Immature natural killer cell (primary cell): ENCODE results near the gene ZFAND5. TPM values are rescaled to one million over a fixed set of nuclear protein-coding genes. Genes with fewer than 3 reads are reported as not detected.

Experiments
- DNase-seq, 3 donors: peaks; one replicate each; pipeline ENCODE4 v3.0.0; 2022; ENCODE audit warnings: mixed read lengths in 1 of 3
- H3K27ac Mint-ChIP-seq, 6 donors: one replicate each; pipeline ENCODE4 v1.8.0; 2020; ENCODE audit warnings: mixed read lengths in 6 of 6, mild to moderate bottlenecking in 5 of 6, inconsistent platforms in 4 of 6, moderate library complexity in 3 of 6
- H3K27me3 Mint-ChIP-seq, 3 donors: one replicate each; pipeline ENCODE4 v1.8.0; 2020 to 2021; ENCODE audit warnings: low read depth in 3 of 3, mild to moderate bottlenecking in 3 of 3, mixed read lengths in 3 of 3, moderate library complexity in 3 of 3, inconsistent platforms in 1 of 3
- H3K36me3 Mint-ChIP-seq, 3 donors: one replicate each; pipeline ENCODE4 v1.8.0; 2020; ENCODE audit warnings: mixed read lengths in 3 of 3, inconsistent platforms in 2 of 3, mild to moderate bottlenecking in 2 of 3
- H3K4me1 Mint-ChIP-seq, 2 donors: one replicate each; pipeline ENCODE4 v1.8.0; 2020; ENCODE audit warnings: inconsistent platforms in 2 of 2, mild to moderate bottlenecking in 2 of 2, mixed read lengths in 2 of 2, moderate library complexity in 1 of 2
- H3K4me3 Mint-ChIP-seq, 5 donors: one replicate each; pipeline ENCODE4 v1.8.0; 2020; ENCODE audit warnings: mild to moderate bottlenecking in 5 of 5, mixed read lengths in 5 of 5, inconsistent platforms in 3 of 5, moderate library complexity in 3 of 5
- H3K9me3 Mint-ChIP-seq, 6 donors: one replicate each; pipeline ENCODE4 v1.8.0; 2020; ENCODE audit warnings: mild to moderate bottlenecking in 6 of 6, mixed read lengths in 6 of 6, inconsistent platforms in 4 of 6, moderate library complexity in 3 of 6
- polyA plus RNA-seq, 3 donors: library from polyadenylated mRNA; unstranded; fragments of 300-500 nt; fragmentation: Illumina TruSeq; gene quantifications; one replicate each; pipeline ENCODE4 v1.2.3, GENCODE V29; 2021

The ZFAND5 gene
- polyA plus RNA-seq, 3 donors from 2014 or later, result 44.2 to 95.7 (median 53.7) TPM

DNA sequence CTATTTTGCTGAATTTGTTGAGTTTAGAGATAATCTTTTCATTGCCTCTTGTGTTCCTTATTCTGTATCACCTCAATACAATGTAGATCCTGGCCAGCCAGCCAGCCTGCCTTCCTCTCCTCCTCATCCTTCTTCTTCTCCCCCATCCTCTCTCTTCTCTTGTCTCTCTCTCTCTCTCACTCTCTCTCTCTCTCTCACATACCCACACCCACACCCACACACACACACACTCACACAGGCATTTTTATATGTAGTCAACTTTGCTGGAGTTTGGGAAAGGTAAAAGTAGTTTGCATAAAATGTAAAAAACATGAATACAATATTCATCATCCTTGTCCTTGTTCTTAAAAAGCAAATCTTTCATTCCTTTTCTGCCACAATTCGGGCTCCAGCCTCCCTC is 60.5 kb downstream of the ZFAND5 start:
- H3K4me1 Mint-ChIP-seq, result peaks cover 73 to 89% of the 10 kb centered on the region in 2 donors
- no peaks in the 10 kb centered on the region for H3K9me3 Mint-ChIP-seq
- no peak for DNase-seq
- peaks cover 0 to 12% (median 0%) of the 10 kb centered on the region in 3 donors for H3K36me3 Mint-ChIP-seq
- peaks cover 0 to 2% (median 1%) of the 10 kb centered on the region in 3 donors for H3K27me3 Mint-ChIP-seq
- peak overlapping the region; percentile 87 to 95 (median 92) for H3K27ac Mint-ChIP-seq
- peak overlapping the region; percentile 87 to 95 (median 88) for H3K4me3 Mint-ChIP-seq

Other genes with a start within 250 kb of the ZFAND5 start
- gene GDA, start 215.8 kb downstream of the ZFAND5 start, polyA plus RNA-seq, result not detected
- gene TMC1, start 156.4 kb upstream of the ZFAND5 start, polyA plus RNA-seq, result not detected